ENCODE results near the gene MOV10. TPM values are rescaled to one million over a fixed set of nuclear protein-coding genes. Genes with fewer than 3 reads are reported as not detected.

Gene MOV10
- total and polyA plus RNA-seq, 9 of the 15 experiments (the other 6 are each of a cell fraction or from before 2014, with no cell fraction given) = 16.7 to 105 (median 49.5) TPM

GRCh38 chr1:112718691-112719418 lies 44.4 kb downstream of the MOV10 start (continued):
- no peak for TF ChIP-seq FOXK1 (CRISPR knock-in tag; IDR thresholded peaks at IDR 0.05; ENCODE audit: borderline replicate concordance)
- peak; percentile 74; the same call in 1 of the 2 replicates for TF ChIP-seq ETV5 (CRISPR knock-in tag; IDR thresholded peaks at IDR 0.05; ENCODE audit: low read depth)
- TF ChIP-seq ARID3B (CRISPR knock-in tag; IDR thresholded peaks at IDR 0.05; ENCODE audit: borderline replicate concordance) = 0 out of 2 replicates have a peak, but pooled peaks have one; percentile 32
- no peak for TF ChIP-seq NCOA1 (IDR thresholded peaks at IDR 0.05; ENCODE audit: low read depth)
- TF ChIP-seq CAMTA2 (CRISPR knock-in tag; conservative IDR thresholded peaks at IDR 0.05) = no peak
- no peak for TF ChIP-seq ZBTB5 (IDR thresholded peaks at IDR 0.05)
- TF ChIP-seq ATF2 (CRISPR knock-in tag; IDR thresholded peaks at IDR 0.05) = no peak
- TF ChIP-seq SMC3 (conservative IDR thresholded peaks at IDR 0.05; ENCODE audit: insufficient read depth, low read depth, low read length) = peak; percentile 80
- TF ChIP-seq ZNF695 (CRISPR knock-in tag; IDR thresholded peaks at IDR 0.05) = no peak
- peak; percentile 81 to 87 (median 83) for TF ChIP-seq CTCF (IDR thresholded peaks at IDR 0.05 in 2 of 3, conservative IDR thresholded peaks at IDR 0.05 in 1 of 3; ENCODE audit: insufficient read depth in 2 of 3, low read depth in 1 of 3, low read length in 3 of 3)
- TF ChIP-seq STAG1 (CRISPR knock-in tag; IDR thresholded peaks at IDR 0.05; ENCODE audit: borderline replicate concordance) = peak; percentile 75; the same call in 1 of the 2 replicates
- peak; percentile 97 for TF ChIP-seq HNRNPL (IDR thresholded peaks at IDR 0.05; ENCODE audit: low read depth, low read length)
- TF ChIP-seq ZC3H11A (IDR thresholded peaks at IDR 0.05; ENCODE audit: low read depth, low read length) = 0 out of 2 replicates have a peak, but pooled peaks have one; percentile 53
- TF ChIP-seq KLF16 (IDR thresholded peaks at IDR 0.05) = peak; percentile 31; the same call in 1 of the 2 replicates
- TF ChIP-seq IRF1 (CRISPR knock-in tag; IDR thresholded peaks at IDR 0.05; ENCODE audit: borderline replicate concordance) = no peak
- no peak for TF ChIP-seq DMBX1 (CRISPR knock-in tag; IDR thresholded peaks at IDR 0.05; ENCODE audit: borderline replicate concordance)
- TF ChIP-seq RFX1 (IDR thresholded peaks at IDR 0.05) = no peak
- peak in 1 of 2 experiments; percentile 40; a peak in 1 of 4 replicates for TF ChIP-seq MAZ (CRISPR knock-in tag; conservative IDR thresholded peaks at IDR 0.05 in 1 of 2, IDR thresholded peaks at IDR 0.05 in 1 of 2)
- TF ChIP-seq RAD21 (CRISPR knock-in tag; conservative IDR thresholded peaks at IDR 0.05 in 1 of 2, IDR thresholded peaks at IDR 0.05 in 1 of 2) = peak; percentile 81 to 83
